ENCODE data around the gene LY9. TPM values are rescaled to one million over a fixed set of nuclear protein-coding genes. Genes with fewer than 3 reads are reported as not detected.

Gene LY9
- total RNA-seq, 4 donors from 2014 or later = 1.6 to 39.6 (median 3.6) TPM

Other genes starting within 250 kb of the LY9 start
- gene CD84, start 216.7 kb upstream of the LY9 start, total RNA-seq = 10 to 100 TPM in 1 of 4 donors, 1 to 10 TPM in 3; 2.7 to 24.8 (median 5.2) TPM
- gene SLAMF1, start 149.1 kb upstream of the LY9 start, total RNA-seq = 1 to 10 TPM in 3 of 4 donors, not detected in 1; 2.5 to 9.1 (median 6.0) TPM
- gene CD48, start 84.4 kb upstream of the LY9 start, total RNA-seq = 10 to 100 TPM in 2 of 4 donors, 1 to 10 TPM in 2; 1.4 to 84.2 (median 9.9) TPM
- 1 to 10 TPM; 2.5 to 3.9 (median 2.7) TPM for gene SLAMF7, start 56.9 kb upstream of the LY9 start, total RNA-seq
- gene CD244, start 66.7 kb downstream of the LY9 start, total RNA-seq = 1 to 10 TPM in 2 of 4 donors, under 1 TPM in 1, not detected in 1; 0.80 to 2.8 (median 1.3) TPM
- 10 to 100 TPM; 14.4 to 45.0 (median 24.5) TPM for gene ITLN1, start 89.0 kb downstream of the LY9 start, total RNA-seq
- gene ITLN2, start 158.6 kb downstream of the LY9 start, total RNA-seq = 10 to 100 TPM; 37.0 to 76.7 (median 54.1) TPM
- gene F11R, start 225.0 kb downstream of the LY9 start, total RNA-seq = 100 to 1,000 TPM in 3 of 4 donors, 10 to 100 TPM in 1; 28.9 to 138 (median 110) TPM
- gene TSTD1, start 242.8 kb downstream of the LY9 start, total RNA-seq = 100 to 1,000 TPM in 1 of 4 donors, 10 to 100 TPM in 3; 33.0 to 152 (median 78.8) TPM
- 100 to 1,000 TPM in 1 of 4 donors, 10 to 100 TPM in 3; 72.0 to 119 (median 98.2) TPM for gene USF1, start 249.8 kb downstream of the LY9 start, total RNA-seq